Testis (tissue), 2 donors: ENCODE measurements around the gene MTARC1.

Experiments used
- CTCF ChIP-seq, 3 experiments: fragments of 450-650 bp in 2 of 3; fragments of 200-600 bp in 1 of 3; sonication (generic) in 1 of 3; IDR thresholded peaks; one replicate each; pipeline ENCODE4 v1.5.1; 2016 to 2019; ENCODE audit warnings: antibody characterized with exemption in 3 of 3, mild to moderate bottlenecking in 2 of 3, moderate library complexity in 1 of 3
- POLR2A ChIP-seq: fragments of 450-650 bp; IDR thresholded peaks from one replicate; pipeline ENCODE4 v1.6.1; 2017; ENCODE audit warnings: antibody characterized with exemption, mild to moderate bottlenecking, moderate library complexity

GRCh38 chr1:220811695-220812094, 25.0 kb downstream of the MTARC1 start:
- TF ChIP-seq CTCF (IDR thresholded peaks at IDR 0.05) (no peak), POLR2A (no peak)
